T-helper 1 cell treated with Interleukin-12 subunit alpha and Interleukin-12 subunit beta and Interleukin-4 antibody, amounts not matched to agents 30 ng/mL and 1 ng/mL, for 36 hours (primary cell): ENCODE data around the gene TBX4. TPM values are rescaled to one million over a fixed set of nuclear protein-coding genes. Genes with fewer than 3 reads are reported as not detected.
"Not testable (repeated sequence)": the region's sequence is repeated elsewhere in the genome, so short reads cannot be mapped to it uniquely, and the experiment has no call there.

Source experiments
- intact Hi-C: fragments of 100-400 bp; cut with micrococcal nuclease; formaldehyde crosslinking; loops from one replicate; pipeline ENCODE4 v1.15.1; 2024
- total RNA-seq: library from RNA; stranded (reverse); gene quantifications from 2 replicates; pipeline ENCODE4 v1.2.3, GENCODE V29; 2022

TBX4 gene
- total RNA-seq, 1 donor from 2014 or later, result not detected

- intact Hi-C loops, result no loop called here
These were observed 42.3 kb downstream of the TBX4 start for GRCh38 chr17:61494325-61495160.

- intact Hi-C loops, result no loop called here
These were observed 43.1 kb downstream of the TBX4 start for GRCh38 chr17:61495161-61495857.

GRCh38 chr17:61496174-61496956 is 44.1 kb downstream of the TBX4 start:
- intact Hi-C loops, result no loop called here

- intact Hi-C loops, result no loop called here
These were observed 44.9 kb downstream of the TBX4 start for GRCh38 chr17:61496957-61497653.

- intact Hi-C loops, result no loop called here
These were observed 46.1 kb downstream of the TBX4 start for GRCh38 chr17:61498042-61498994.

- intact Hi-C loops, result no loop called here
These were observed 47.4 kb downstream of the TBX4 start for GRCh38 chr17:61499632-61500031.

GRCh38 chr17:61500287-61500686 is 48.1 kb downstream of the TBX4 start:
- intact Hi-C loops, result no loop called here

GRCh38 chr17:61502292-61502691 is 50.1 kb downstream of the TBX4 start:
- intact Hi-C loops, result no loop called here

- intact Hi-C loops, result no loop called here
These were observed 51.7 kb downstream of the TBX4 start for GRCh38 chr17:61503961-61504360.

GRCh38 chr17:61504697-61505096 is 52.5 kb downstream of the TBX4 start:
- intact Hi-C loops, result no loop called here

GRCh38 chr17:61505846-61506627 is 53.8 kb downstream of the TBX4 start:
- intact Hi-C loops, result no loop called here

- intact Hi-C loops, result no loop called here
These were observed 55.3 kb downstream of the TBX4 start for GRCh38 chr17:61507383-61508066.

GRCh38 chr17:61508912-61509311 is 56.7 kb downstream of the TBX4 start:
- intact Hi-C loops, result no loop called here

- intact Hi-C loops, result not testable (repeated sequence)
These were observed 57.2 kb downstream of the TBX4 start for GRCh38 chr17:61509454-61509853.

- intact Hi-C loops, result no loop called here
These were observed 58.0 kb downstream of the TBX4 start for GRCh38 chr17:61510237-61510636.

GRCh38 chr17:61510991-61511390 is 58.8 kb downstream of the TBX4 start:
- intact Hi-C loops, result no loop called here

GRCh38 chr17:61511480-61512182 is 59.4 kb downstream of the TBX4 start:
- intact Hi-C loops, result no loop called here

GRCh38 chr17:61514491-61514890 is 62.3 kb downstream of the TBX4 start:
- intact Hi-C loops, result no loop called here
